Measurements from ENCODE around the gene UBA1.

DNA sequence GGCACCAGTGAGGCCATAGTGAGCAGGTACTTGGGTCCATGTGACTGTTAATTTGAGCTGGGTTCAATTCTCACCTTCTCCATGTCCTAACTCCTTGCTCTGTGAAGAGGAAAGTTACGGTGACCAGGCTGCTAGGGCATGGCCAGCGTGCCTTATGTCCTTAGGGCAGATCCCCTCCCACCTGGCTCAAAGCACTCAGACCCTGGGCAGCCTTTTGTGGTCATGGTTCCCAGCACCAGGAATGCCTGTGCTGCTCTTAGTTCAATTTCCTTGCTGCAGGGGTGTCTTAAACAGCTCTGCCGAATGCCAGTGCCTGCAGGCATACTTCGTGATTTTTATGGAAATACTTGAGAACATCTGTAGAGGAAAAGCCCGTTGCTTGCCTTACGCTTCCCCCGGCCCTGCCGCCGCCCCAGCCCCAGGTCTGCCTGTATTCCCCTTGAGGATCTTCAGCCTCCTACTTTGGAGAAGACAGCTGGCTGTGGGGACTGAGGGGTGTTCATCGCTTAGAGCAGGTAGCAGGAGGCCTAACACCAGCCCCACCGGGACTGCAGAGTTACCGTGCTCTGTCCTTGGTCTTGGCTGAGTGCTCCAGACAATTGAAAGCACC lies 21.8 kb downstream of the UBA1 start:
- TF ChIP-seq, protein P1, sequence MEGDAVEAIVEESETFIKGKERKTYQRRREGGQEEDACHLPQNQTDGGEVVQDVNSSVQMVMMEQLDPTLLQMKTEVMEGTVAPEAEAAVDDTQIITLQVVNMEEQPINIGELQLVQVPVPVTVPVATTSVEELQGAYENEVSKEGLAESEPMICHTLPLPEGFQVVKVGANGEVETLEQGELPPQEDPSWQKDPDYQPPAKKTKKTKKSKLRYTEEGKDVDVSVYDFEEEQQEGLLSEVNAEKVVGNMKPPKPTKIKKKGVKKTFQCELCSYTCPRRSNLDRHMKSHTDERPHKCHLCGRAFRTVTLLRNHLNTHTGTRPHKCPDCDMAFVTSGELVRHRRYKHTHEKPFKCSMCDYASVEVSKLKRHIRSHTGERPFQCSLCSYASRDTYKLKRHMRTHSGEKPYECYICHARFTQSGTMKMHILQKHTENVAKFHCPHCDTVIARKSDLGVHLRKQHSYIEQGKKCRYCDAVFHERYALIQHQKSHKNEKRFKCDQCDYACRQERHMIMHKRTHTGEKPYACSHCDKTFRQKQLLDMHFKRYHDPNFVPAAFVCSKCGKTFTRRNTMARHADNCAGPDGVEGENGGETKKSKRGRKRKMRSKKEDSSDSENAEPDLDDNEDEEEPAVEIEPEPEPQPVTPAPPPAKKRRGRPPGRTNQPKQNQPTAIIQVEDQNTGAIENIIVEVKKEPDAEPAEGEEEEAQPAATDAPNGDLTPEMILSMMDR (IDR thresholded peaks at IDR 0.05; ENCODE audit: control extremely low read depth in 1 of 3, insufficient read depth in 1 of 3, low read depth in 1 of 3, low read length in 3 of 3) = no peak
- no peak for TF ChIP-seq POLR2A (IDR thresholded peaks at IDR 0.05; ENCODE audit: control extremely low read depth in 1 of 2, low read depth in 2 of 2, low read length in 2 of 2)
- no peak; the same call in 1 of the 2 replicates for TF ChIP-seq POLR2AphosphoS5 (IDR thresholded peaks at IDR 0.05; ENCODE audit: low read depth, low read length)
- TF ChIP-seq SRF (IDR thresholded peaks at IDR 0.05; ENCODE audit: low read depth, low read length) = no peak
- no peak for TF ChIP-seq EZH2 (IDR thresholded peaks at IDR 0.05; ENCODE audit: low read depth, low read length, severe bottlenecking)
- TF ChIP-seq PHF8 (conservative IDR thresholded peaks at IDR 0.05; ENCODE audit: low read depth, low read length) = no peak
- TF ChIP-seq MAFK (IDR thresholded peaks at IDR 0.05; ENCODE audit: low read depth, low read length) = no peak
- no peak for TF ChIP-seq SIN3A (conservative IDR thresholded peaks at IDR 0.05 in 1 of 2, IDR thresholded peaks at IDR 0.05 in 1 of 2; ENCODE audit: low read depth in 1 of 2, low read length in 2 of 2)
- no peak for TF ChIP-seq CTBP2 (IDR thresholded peaks at IDR 0.05; ENCODE audit: borderline replicate concordance, insufficient read depth, insufficient read length, low read length)

Data from H1 (cell line).